NOMO-1 treated with DMSO at 0.1 percent for 48 hours (cell line): ENCODE results near the gene ARHGAP10.
"Not testable (repeated sequence)": the region's sequence is repeated elsewhere in the genome, so short reads cannot be mapped to it uniquely, and the experiment has no call there.

Source experiments
- DNase-seq: peaks from one replicate; lab custom pipeline; 2025; ENCODE audit not compliant: unreplicated experiment; lab: John Stamatoyannopoulos, UW

Gene ARHGAP10

DNA sequence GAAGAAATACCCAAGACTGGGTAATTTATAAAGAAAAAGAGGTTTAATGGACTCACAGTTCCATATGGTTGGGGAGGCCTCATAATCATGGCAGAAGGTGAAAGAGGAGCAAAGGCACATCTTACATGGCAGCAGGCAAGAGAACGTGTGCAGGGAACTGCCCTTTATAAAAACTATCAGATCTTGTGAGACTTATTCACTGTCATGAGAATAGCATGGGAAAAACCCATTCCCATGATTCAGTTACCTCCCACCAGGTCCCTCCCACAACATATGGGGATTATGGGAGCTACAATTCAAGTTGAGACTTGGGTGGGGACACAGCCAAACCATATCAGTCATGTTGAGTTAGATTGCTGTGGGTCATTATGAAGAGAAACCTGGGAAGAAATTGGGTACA lies 153.3 kb downstream of the ARHGAP10 start:
- DNase-seq: not testable (repeated sequence)

DNA sequence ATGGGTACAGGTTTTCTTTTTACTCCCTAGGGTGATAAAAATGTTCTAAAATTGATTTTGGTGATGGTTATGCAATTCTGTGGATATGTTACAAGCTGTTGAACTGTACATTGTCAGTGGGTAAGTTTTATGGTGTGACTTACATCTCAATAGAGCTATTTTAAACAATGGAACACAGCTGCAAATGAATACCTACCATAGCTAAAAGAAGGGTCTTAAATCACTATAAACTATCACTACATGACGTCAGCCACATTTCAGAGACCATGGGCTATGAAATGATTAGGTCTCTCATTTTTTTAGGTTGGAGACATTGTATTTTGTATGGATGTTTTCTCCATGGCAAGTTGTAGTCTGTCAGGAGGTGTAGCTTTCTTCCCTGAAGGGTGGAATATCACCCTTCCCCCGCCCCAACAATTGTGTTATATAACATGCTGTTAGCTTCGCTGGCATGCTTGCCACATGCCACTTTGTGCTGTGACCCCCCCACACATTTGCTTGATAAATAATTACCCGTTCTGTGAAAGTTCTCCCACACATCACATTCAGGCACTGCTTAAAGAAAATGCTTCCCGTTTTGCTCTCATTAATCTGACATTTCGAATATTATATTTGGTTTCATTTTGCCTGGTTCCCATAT lies 159.7 kb downstream of the ARHGAP10 start:
- DNase-seq: peak; percentile 37

DNA sequence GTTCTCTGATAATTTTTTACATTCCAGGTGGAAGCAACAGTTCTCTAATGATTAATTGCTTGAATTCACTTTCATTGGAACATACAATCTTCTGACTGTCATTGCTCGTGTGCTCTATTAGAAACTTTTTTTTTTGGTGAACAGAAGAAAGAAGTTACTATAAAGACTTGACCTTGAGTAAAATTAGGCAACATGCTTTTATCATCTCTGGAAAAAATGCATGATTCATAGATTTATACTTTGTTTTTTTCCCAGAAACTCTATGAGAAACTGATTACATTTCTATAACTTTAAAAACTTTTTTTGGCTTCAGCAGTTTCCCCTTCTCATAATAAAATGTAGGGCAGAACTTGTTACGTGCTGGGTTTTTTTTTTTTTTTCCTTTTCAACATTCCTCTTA lies 167.6 kb downstream of the ARHGAP10 start:
- no peak for DNase-seq

DNA sequence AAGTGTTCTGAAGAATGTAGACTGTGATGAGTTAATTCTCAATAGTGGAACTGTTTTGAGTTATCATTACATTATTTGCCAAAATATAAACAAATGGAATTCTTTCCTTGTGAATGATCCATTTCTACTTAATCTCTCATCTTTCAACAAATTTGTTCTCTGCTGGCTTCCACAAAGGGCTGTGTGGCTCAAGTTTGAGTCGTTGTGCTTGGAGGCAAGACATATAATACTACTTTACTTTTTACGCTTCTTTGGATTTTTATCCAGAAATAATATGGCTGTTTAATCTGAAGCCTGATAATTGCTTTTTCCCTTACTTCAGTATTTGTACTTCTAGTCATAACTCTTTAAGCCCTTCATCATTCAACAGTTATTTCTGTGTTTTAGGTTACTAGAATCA lies 169.5 kb downstream of the ARHGAP10 start:
- no peak for DNase-seq

DNA sequence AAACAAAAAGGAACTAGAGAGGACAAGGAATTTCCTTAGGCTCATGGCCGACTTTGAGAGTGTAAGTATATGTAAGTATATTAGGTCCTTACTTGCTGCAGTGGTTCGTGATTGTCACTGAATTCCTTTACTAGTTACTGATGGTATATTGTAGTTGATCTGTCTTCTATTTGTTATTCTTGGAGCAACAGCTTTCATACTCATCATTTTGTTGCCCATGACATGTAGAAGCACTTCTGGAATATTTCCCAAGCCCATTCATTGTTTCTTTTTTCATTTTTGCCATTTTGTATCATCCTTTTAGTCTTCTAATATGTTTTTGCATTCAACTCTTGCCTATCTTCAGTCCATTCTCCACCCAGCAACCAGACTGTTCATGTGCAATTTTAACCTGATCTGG lies 170.0 kb downstream of the ARHGAP10 start:
- no peak for DNase-seq

DNA sequence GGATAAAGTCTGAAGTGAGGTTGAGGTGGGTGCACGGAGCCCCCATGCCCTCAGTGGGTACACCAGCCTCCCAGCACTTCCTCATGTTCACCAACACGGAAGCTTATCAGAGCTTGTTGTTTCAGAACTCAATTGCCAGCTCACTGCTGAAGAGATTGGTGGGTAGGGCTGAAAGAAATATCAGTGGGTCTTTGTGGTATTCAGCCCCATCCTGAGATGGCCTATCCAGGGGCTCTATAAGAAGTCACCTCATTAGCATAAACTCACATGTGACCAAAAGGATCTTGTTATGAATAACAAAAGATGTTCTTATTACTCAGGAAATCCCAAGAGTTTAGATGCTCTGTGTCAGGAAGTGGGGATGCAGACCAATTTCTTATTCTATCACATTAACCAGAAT lies 177.3 kb downstream of the ARHGAP10 start:
- no peak for DNase-seq

DNA sequence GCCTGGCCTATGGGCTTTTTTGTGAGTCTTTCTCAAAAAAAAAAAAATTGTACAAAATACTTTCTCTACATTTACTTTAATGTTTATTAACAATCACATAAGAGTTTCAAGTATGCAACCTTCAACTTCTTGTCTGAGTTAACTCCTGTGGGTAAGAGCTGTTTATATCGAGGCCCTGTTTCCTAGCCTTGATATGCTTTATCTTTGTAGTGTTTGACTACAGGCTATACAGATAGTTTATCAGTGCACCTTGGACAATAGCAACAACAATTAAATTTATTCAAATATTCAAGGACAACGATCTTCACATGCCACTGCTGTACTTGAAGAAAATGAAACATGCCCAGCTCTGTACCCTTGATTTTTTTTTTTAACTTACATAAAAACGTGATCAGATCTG lies 178.4 kb downstream of the ARHGAP10 start:
- no peak for DNase-seq

DNA sequence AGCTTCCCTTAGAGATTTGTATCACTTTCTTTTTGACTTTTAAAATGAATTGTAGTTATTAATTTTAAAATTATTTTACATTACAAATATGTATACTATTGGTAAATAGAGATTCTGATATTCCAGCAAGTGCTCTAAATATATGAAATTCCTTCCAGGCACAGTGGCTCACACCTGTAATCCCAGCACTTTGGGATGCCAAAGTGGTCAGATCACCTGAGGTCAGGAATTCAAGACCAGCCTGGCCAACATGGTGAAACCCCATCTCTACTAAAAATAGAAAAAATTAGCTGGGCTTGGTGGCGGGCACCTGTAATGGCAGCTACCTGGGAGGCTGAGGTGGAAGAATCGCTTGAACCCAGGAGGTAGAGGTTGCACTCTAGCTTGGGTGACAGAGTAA lies 180.2 kb downstream of the ARHGAP10 start:
- DNase-seq: not testable (repeated sequence)

DNA sequence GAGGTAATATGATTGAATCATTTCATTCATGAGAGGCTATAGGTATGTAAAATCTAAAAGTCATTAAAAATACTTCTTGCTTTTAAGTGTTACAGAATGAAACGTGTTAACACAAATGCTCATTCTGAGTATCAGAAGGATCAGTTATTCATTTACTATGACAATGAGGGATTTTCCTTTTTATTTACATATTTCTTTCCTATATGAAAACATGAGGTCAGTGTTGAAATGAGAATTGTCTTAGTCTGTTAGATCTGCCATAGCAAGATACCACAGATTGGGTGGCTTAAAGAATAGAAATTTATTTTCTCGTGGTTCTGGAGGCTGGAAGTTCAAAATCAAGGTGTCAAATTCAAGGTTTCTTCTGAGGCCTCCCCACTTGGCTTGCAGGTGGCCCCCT lies 181.2 kb downstream of the ARHGAP10 start:
- DNase-seq: no peak

DNA sequence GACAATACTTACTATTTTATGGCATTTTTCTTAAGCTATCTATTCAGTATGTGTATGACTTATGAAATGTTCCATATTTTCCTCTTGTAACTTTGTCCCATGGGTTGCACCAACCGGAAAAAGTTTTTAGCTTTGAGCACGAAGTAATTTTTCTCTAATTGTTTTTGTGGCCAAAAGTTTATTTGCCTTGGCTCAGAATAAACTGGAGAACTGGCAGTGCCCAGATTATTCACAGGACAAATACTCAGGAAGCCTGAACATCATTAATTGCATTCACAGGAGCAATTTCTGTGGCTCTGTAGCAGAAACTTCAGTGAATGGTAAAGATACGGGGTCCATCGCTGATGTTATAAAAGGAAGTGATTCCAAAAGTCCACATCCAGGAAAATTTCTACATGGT lies 184.5 kb downstream of the ARHGAP10 start:
- no peak for DNase-seq

DNA sequence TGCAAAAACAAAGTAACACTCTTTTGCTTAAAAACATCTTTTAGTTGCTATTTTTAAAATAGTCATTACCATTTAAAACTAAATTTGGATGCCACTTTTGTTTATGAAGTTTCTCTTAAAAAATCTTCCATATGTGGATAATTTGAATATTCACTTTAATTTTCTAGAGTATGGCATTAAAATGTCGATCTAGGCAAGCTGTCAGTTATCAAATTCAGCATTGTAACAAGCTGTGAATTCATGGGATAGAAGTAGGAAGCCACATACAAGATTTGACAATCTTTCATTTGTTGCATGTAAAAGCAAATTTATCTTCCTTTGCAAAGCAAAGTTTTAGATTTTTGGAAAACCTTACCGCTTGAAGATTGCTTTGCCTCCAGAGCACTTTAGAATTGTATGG lies 191.5 kb downstream of the ARHGAP10 start:
- no peak for DNase-seq

DNA sequence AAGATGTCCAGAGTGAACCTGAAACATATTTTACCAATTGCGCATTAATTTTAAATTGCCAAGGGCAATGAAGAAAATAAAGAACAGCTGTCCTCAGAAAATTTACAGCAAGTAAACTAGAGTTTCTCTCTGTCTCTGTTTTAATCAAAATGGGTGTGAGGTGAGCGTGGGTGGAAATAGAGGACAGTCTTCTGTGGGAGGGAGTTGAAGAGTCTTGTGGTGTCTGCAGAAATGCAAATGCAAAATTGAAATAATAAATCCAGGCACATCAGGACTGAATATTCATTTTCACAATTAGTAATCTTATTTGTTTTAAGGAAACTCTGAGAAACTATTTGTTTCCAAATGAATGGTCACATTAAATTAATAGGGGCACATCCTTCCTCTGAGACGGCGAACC lies 192.0 kb downstream of the ARHGAP10 start:
- DNase-seq: no peak

DNA sequence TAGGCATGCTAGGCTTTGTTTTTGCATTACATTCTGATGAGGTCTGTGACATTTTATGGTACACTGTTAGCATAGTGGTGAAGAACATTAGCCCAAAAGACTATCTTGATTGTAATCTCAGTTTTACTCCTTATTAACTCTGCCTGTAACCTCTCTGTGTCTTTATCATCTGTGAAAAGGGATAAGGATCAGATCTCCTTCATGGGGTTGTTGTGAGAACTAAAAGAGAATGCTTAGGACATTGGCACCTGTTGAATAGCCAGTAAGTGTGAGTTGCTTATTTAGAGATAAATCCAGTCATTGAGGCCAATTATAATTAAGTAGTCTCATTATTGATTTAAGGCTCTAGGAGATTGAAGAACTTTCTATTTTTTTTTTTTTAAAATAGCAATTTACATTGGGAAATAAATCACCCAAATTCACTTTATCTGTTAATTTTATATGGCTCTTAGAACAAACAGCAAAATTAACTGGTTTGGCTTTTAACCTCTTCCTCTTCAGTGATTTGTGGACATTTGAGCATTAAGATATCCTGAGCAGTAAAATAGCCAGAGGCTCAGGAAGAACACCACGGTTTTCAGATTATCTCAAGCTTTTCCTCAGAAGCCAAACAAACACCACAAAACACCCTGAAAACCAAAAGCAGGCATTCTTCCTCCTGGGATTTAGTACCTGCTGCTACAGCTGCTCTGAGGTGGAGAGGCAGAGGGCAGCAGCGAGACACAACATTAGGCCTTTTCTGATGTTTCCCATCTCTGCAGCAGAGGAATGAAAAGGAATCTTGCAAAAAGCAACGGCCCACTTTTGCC lies 192.9 kb downstream of the ARHGAP10 start:
- DNase-seq: no peak

DNA sequence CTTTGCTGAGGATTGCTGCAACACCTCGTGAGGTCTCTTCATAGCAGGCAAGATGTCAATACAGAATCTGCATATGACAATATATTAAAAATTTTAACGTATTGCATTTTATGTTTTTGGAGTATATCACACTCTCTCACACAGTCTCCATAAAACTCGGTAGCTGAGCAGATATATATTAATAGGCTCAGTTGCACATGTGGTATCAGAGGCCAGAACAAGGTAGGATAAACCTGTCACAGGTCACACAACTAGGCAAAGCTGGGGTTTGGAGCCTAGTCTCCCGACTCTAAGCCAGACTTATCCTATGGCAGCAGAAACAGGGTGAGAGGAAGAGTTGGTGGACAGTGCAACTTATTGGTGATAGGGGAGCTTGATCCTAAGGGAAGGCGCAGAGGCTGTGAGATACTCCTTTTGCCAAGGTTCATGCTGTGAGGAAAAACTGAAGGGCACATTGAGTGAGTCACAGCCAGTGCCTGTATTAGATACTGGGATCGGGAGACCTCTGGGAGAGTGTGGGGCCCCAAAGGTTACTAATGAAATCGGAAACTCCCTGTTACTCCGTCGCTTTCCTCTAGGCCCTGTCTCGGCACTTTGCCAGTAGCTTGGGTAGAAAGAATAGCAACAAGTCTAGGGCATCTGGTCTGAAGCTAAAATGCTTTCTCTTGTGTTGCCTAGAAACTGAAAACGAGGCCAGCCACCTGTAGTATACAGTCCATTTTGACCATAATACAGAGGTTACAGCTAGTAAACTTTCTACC lies 195.7 kb downstream of the ARHGAP10 start:
- DNase-seq: no peak

DNA sequence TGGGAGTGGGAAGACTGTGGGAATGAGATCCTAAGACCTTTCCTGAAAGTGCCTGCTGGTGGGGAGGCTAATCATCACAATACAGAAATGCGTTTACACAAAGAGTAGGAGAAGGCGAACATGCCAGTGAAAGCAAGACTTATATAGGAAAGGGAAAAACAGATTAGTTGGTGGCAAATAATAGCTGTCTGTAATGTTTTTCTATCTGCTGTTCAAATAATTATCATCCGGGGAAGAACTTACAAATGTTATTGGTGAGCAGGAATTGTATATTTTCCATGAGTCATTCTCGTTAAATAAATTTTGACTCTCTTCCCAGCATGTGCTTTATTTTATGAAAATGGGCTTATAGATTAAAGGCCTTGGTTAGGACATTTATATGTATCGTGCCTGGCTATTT lies 196.5 kb downstream of the ARHGAP10 start:
- no peak for DNase-seq

DNA sequence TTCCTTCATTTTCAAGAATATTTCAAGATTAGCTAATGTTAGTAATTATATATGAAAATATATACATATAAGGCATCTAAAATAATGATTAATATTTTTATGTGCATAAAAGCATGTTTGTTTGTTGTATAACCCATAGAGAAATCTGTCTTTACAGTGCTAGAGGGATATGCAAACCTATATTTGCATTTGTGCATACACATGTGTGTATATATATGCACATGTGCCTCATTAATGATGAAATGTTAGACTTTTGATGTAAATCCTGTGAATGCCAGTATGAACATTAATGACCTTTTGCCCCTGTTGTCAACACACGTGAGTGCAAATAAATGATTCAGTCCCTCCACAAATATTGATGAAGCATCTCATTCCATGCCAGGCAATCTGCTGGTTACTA lies 197.9 kb downstream of the ARHGAP10 start:
- DNase-seq: no peak

DNA sequence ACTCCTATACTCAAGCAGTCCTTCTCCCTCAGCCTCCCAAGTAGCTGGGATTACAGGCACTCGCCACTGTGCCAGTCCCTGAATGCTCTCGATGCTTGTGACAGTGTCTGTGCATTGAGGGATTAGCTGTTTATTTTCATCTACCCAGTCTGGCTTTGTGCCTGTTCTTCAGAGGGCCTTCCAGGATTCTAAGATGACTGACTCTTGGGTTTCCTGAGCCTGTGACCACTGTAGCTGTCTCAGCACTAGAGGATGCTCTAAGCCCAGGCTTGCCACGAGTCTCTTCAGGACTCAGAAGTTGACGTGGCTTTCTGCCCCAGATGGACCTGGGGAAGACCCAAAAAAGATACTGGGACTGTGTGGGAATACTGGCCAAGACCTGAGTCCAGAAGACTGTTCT lies 201.4 kb downstream of the ARHGAP10 start:
- no peak for DNase-seq

DNA sequence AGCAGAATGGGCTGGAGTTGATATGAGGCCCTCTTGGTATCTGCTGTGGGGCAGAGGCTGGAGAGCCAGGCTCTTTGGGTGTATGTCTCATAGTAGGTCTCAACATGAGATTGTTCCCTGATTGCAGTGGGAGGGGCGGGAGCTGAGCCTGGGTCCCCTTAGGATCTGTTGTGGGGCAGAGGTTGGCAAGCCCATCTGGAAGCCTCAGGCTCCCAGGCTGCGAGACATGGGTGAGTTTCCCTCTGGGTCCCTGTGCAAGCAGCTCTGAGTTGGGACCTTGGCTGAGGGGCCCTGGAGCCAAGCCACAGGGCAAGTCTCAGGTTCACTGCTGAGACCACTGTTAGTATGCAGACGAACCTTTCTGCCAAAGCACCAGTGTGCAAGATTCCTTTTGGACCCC lies 201.9 kb downstream of the ARHGAP10 start:
- no peak for DNase-seq

DNA sequence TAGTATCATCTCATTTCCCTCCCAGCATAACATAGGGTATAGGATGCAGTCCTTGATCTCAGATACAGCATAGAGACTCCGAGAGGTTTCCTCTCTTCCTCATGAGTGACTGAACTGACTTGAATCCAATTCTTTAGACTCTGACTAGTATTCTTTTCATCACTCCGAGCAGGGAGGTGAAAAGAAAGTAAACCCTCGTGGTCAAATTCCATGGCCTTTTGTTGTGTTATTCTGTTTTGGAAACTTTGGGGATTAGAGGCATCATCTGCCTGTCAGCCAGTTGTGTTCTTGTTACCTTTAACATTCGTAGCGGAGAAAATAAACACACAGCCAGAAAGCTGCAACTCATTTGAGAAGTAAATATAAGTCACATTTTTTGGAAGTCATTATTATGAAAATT lies 206.6 kb downstream of the ARHGAP10 start:
- no peak for DNase-seq

DNA sequence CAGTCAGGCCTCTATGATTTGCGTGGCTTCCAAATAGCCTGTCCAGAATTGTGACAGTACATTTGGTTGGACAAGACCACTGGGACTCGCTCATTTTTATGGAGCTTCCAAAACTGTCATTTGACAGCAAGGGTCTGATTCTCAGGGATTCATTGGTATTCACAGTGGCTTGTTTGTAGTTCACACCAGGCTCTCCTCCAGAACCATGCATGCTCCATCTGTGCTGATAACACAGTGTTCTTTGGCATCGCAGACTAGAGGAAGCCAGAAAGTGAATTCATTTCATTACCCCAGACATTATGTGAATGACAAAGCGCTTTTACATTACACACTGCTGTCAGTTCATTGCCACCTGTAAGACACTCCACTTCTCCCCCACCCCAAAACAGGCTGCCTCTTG lies 208.3 kb downstream of the ARHGAP10 start:
- no peak for DNase-seq

DNA sequence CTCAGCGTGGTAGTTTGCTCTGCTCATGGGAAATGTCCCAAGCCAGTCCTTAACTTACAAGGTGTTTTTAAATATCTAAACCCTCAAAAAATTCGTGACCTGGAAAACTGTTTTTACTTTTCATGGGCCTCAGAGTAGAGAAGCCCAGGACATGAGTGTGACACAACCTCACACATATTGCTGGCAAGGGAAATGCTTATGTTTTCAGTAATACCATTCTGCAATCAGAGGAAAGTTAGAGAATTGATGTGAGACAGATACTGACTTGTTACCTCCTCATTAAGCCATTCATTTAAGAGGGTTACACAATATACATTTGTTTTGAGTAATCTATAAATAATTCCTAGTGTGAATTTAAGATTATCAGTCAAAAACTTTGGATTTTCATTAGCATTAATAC lies 209.5 kb downstream of the ARHGAP10 start:
- no peak for DNase-seq

DNA sequence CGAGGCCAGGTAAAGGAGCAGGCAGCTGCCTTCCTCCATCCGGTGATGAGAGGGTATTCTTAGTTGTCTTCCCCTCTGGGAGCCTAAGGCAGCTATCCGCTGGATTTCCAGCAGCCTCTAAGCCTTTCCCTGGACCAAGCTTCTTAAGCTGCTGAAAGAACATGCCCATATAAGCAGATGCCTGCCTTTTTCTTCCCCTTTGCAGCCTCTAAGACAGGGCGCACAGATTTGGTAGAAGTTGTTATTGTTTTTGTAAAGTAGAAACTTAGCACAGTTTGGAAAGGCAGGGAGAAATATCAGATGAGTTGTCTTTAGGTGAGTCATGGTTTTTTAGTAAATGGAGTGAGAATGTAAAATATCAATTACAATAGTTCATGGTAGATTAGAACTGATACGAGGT lies 210.8 kb downstream of the ARHGAP10 start:
- no peak for DNase-seq
